Measurements from ENCODE around the gene KLHL24.

GRCh38 chr3:183654727-183655126, 19.3 kb downstream of the KLHL24 start:
- TF ChIP-seq, protein P1, sequence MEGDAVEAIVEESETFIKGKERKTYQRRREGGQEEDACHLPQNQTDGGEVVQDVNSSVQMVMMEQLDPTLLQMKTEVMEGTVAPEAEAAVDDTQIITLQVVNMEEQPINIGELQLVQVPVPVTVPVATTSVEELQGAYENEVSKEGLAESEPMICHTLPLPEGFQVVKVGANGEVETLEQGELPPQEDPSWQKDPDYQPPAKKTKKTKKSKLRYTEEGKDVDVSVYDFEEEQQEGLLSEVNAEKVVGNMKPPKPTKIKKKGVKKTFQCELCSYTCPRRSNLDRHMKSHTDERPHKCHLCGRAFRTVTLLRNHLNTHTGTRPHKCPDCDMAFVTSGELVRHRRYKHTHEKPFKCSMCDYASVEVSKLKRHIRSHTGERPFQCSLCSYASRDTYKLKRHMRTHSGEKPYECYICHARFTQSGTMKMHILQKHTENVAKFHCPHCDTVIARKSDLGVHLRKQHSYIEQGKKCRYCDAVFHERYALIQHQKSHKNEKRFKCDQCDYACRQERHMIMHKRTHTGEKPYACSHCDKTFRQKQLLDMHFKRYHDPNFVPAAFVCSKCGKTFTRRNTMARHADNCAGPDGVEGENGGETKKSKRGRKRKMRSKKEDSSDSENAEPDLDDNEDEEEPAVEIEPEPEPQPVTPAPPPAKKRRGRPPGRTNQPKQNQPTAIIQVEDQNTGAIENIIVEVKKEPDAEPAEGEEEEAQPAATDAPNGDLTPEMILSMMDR (IDR thresholded peaks at IDR 0.05; ENCODE audit: low read depth, low read length, poor library complexity, severe bottlenecking), result no peak
- no peak for TF ChIP-seq EZH2phosphoT487 (IDR thresholded peaks at IDR 0.05; ENCODE audit: borderline replicate concordance, low read length)

Data from DOHH2 (cell line).